22Rv1 (cell line): ENCODE results near the gene HIVEP2.

Experiments used
- ZFX ChIP-seq: fragments of 450-650 bp; IDR thresholded peaks from 2 replicates; pipeline ENCODE4 v1.6.1; 2017; ENCODE audit warnings: antibody characterized with exemption, borderline replicate concordance
- TF ChIP-seq, protein P1 (sequence below): fragments of 450-650 bp; IDR thresholded peaks from 2 replicates; pipeline ENCODE4 v1.5.1; 2017; ENCODE audit warnings: mild to moderate bottlenecking

DNA sequence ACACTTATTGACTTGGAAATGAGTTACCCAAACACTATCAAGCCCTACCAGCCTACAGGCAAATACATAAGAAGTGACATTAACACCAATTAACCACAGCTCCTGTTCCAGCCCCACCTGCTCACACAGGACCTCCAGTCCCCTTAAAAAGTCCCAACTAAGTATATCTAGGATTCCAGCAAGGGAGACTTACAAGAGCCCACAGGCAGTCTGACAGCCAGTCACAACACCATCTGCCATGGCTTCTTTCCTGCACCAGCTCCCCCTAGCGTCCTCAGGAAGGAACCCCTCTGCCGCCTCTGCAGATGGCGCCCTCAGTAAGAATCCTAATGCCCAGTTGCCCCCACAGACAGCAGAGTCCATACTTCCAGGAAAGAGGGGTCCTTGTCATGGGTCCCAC lies 122.1 kb downstream of the HIVEP2 start:
- TF ChIP-seq, protein P1, sequence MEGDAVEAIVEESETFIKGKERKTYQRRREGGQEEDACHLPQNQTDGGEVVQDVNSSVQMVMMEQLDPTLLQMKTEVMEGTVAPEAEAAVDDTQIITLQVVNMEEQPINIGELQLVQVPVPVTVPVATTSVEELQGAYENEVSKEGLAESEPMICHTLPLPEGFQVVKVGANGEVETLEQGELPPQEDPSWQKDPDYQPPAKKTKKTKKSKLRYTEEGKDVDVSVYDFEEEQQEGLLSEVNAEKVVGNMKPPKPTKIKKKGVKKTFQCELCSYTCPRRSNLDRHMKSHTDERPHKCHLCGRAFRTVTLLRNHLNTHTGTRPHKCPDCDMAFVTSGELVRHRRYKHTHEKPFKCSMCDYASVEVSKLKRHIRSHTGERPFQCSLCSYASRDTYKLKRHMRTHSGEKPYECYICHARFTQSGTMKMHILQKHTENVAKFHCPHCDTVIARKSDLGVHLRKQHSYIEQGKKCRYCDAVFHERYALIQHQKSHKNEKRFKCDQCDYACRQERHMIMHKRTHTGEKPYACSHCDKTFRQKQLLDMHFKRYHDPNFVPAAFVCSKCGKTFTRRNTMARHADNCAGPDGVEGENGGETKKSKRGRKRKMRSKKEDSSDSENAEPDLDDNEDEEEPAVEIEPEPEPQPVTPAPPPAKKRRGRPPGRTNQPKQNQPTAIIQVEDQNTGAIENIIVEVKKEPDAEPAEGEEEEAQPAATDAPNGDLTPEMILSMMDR: peak; percentile 69
- TF ChIP-seq ZFX: no peak
